Spleen (tissue), 7 donors: ENCODE data around the gene SMPDL3A.

Experiments used
- CTCF ChIP-seq, 11 experiments: fragments of 200-600 bp in 7 of 11; fragments of 450-650 bp in 4 of 11; sonication (generic) in 4 of 11; IDR thresholded peaks in 8 of 11; conservative IDR thresholded peaks in 3 of 11; 1 replicate in 7 of 11; 2 replicates in 4 of 11; pipeline versions ENCODE4 v1.4.0 to v1.8.0; 2016 to 2021; ENCODE audit warnings: antibody characterized with exemption in 11 of 11, inconsistent platforms in 4 of 11, mild to moderate bottlenecking in 1 of 11
- POLR2A ChIP-seq, 3 donors: fragments of 450-650 bp; IDR thresholded peaks; one replicate each; pipeline ENCODE4 v1.5.1; 2017; ENCODE audit warnings: antibody characterized with exemption in 3 of 3, mild to moderate bottlenecking in 1 of 3
- POLR2AphosphoS5 ChIP-seq, 3 donors: sonication (generic); formaldehyde crosslinking; IDR thresholded peaks; one replicate each; pipeline ENCODE4 v1.5.1; 2017; ENCODE audit warnings: antibody characterized with exemption in 3 of 3
- donor health status: DM: no; HTN: no; CAD: no; lungs with moderate emphysema.
- donor health status: DM: no; HTN: no; CAD: no.
- donor health status: DM: no; HTN: no; CAD: no.

- TF ChIP-seq CTCF (IDR thresholded peaks at IDR 0.05 in 8 of 11, conservative IDR thresholded peaks at IDR 0.05 in 3 of 11) (no peak), POLR2A (IDR thresholded peaks at IDR 0.05) (no peak), POLR2AphosphoS5 (IDR thresholded peaks at IDR 0.05) (no peak)
These were observed 336 bp upstream of the SMPDL3A start for GRCh38 chr6:122788663-122789181.
